Nephron (organoid): ENCODE data around the gene NOTCH3.

Source experiments
- H3K27ac Mint-ChIP-seq, 3 experiments: 2 replicates each; pipeline ENCODE4 v1.8.0; 2020; ENCODE audit warnings: mixed read lengths in 3 of 3, mild to moderate bottlenecking in 2 of 3, moderate library complexity in 1 of 3
- H3K27me3 Mint-ChIP-seq: 2 replicates; pipeline ENCODE4 v1.8.0; 2021; ENCODE audit warnings: low read depth, mild to moderate bottlenecking, moderate library complexity, mixed read lengths
- H3K36me3 Mint-ChIP-seq: 2 replicates; pipeline ENCODE4 v1.8.0; 2020; ENCODE audit warnings: low read depth, mixed read lengths
- H3K4me1 Mint-ChIP-seq: 2 replicates; pipeline ENCODE4 v1.8.0; 2020; ENCODE audit warnings: mixed read lengths
- H3K4me3 Mint-ChIP-seq, 3 experiments: 2 replicates each; pipeline ENCODE4 v1.8.0; 2020; ENCODE audit warnings: mild to moderate bottlenecking in 3 of 3, mixed read lengths in 3 of 3, moderate library complexity in 2 of 3
- H3K9me3 Mint-ChIP-seq: 2 replicates; pipeline ENCODE4 v1.8.0; 2020; ENCODE audit warnings: mixed read lengths
- TF ChIP-seq, protein P1 (sequence below), 3 experiments: fragments of 200-600 bp; sonication (generic); IDR thresholded peaks; one replicate each; pipeline ENCODE4 v1.5.0; 2021; ENCODE audit warnings: antibody characterized with exemption in 3 of 3; ENCODE audit not compliant: unreplicated experiment in 3 of 3

The NOTCH3 gene

DNA sequence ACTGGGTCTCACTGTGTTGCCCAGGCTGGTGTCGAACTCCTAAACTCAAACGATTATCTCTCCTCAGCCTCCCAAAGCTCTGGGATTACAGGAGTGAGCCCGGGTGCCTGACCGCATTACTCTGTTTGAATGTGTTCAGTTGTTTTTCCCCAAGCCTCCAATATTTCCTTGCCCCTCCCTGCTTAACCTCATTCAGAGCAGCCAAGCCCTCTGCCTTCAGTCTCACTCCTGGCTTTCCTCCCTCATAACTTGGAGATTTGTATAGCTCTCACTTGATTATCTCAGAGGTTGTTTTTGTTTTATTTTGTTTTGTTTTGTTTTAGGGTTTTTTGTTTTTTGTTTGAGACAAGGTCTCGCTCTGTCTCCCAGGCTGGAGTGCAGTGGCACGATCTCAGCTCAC lies 20.0 kb upstream of the NOTCH3 start:
- Mint-ChIP-seq H3K27me3 (peaks cover 3% of the 10 kb centered on the region), H3K4me1 (peaks cover 25% of the 10 kb centered on the region), H3K27ac (peak overlapping the region; percentile 31 to 81 (median 67)), H3K36me3 (no peaks in the 10 kb centered on the region), H3K9me3 (no peaks in the 10 kb centered on the region), H3K4me3 (peak overlapping the region in 1 of 3 experiments; percentile 26)
- TF ChIP-seq, protein P1, sequence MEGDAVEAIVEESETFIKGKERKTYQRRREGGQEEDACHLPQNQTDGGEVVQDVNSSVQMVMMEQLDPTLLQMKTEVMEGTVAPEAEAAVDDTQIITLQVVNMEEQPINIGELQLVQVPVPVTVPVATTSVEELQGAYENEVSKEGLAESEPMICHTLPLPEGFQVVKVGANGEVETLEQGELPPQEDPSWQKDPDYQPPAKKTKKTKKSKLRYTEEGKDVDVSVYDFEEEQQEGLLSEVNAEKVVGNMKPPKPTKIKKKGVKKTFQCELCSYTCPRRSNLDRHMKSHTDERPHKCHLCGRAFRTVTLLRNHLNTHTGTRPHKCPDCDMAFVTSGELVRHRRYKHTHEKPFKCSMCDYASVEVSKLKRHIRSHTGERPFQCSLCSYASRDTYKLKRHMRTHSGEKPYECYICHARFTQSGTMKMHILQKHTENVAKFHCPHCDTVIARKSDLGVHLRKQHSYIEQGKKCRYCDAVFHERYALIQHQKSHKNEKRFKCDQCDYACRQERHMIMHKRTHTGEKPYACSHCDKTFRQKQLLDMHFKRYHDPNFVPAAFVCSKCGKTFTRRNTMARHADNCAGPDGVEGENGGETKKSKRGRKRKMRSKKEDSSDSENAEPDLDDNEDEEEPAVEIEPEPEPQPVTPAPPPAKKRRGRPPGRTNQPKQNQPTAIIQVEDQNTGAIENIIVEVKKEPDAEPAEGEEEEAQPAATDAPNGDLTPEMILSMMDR (IDR thresholded peaks at IDR 0.05; ENCODE audit: unreplicated experiment in 3 of 3) = no peak

DNA sequence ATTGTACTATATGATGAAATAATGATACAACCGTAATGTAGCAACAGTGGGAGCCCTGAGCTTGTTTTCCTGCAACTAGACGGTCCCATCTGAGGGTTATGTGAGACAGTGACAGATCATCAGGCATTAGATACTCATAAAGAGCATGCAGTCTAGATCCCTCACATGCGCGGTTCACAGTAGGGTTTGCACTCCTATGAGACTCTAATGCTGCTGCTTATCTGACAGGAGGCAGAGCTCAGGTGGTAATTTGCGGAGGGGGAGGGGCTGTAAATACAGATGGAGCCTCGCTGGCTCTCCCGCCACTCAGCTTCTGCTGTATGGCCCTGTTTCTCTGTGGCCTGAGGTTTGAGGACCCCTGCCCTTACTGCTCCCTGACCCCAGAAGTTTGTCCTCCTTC lies 17.7 kb upstream of the NOTCH3 start:
- no peaks in the 10 kb centered on the region for H3K36me3 Mint-ChIP-seq
- no peak overlapping the region for H3K4me3 Mint-ChIP-seq
- H3K4me1 Mint-ChIP-seq = peaks cover 31% of the 10 kb centered on the region
- H3K27ac Mint-ChIP-seq = no peak overlapping the region
- no peaks in the 10 kb centered on the region for H3K9me3 Mint-ChIP-seq
- TF ChIP-seq, protein P1 (IDR thresholded peaks at IDR 0.05; ENCODE audit: unreplicated experiment in 3 of 3) = no peak
- peaks cover 3% of the 10 kb centered on the region for H3K27me3 Mint-ChIP-seq

DNA sequence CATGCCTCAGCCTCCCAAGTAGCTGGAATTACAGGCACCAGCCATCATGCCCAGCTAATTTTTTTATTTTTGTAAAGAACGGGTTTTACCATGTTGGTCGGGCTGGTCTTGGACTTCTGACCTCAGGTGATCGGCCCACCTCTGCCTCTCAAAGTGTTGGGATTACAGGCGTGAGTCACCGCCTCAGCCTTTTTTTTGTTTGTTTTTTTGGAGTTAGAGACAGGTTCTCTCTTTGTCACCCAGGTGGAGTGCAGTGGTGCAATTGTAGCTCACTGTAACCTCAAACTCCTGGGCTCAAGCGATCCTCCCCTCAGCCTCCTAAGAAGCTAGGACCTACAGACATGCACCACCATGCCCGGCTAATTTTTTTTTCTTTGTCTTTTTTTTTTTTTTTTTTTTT lies 15.6 kb upstream of the NOTCH3 start:
- TF ChIP-seq, protein P1 (IDR thresholded peaks at IDR 0.05; ENCODE audit: unreplicated experiment in 3 of 3) = no peak
- Mint-ChIP-seq H3K27me3 (peaks cover 3% of the 10 kb centered on the region), H3K36me3 (no peaks in the 10 kb centered on the region), H3K4me3 (no peak overlapping the region), H3K27ac (no peak overlapping the region), H3K9me3 (no peaks in the 10 kb centered on the region), H3K4me1 (peaks cover 18% of the 10 kb centered on the region)

DNA sequence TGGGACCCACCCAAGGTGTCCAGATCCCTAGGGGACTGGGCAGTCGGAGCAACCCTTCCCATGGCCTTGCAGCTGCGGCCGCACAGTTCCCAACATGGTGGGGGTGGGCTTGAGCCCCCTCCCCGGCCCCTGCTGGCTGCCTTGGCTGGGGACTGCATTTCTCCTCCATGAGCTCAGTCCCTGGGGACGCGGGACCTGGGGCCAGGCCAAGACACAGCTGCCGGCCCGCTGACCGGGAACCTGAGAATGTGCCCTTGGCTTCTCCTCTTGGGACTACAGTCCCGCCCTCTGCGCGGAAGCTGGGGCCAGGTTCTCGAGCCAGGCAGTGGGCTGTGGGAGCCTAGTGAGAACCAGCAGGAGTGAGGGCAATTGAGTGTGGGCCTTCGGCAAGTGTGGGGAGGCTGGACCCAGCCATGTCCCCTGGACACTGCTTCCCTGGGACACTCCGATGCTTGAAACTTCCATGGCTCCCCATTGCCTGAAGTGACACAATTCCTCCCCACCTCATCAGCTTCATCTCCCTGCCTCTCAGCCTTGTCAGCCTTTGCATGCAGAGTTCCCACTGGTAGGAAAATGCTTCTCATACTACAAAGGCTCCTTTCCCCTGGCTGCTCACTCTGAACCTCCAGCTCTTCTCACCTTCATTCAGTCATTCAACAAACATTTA lies 13.1 kb upstream of the NOTCH3 start:
- Mint-ChIP-seq H3K27me3 (peaks cover 3% of the 10 kb centered on the region), H3K4me3 (no peak overlapping the region), H3K4me1 (peaks cover 10% of the 10 kb centered on the region), H3K27ac (peak overlapping the region in 2 of 3 experiments; percentile 58 to 79), H3K36me3 (no peaks in the 10 kb centered on the region), H3K9me3 (no peaks in the 10 kb centered on the region)
- TF ChIP-seq, protein P1 (IDR thresholded peaks at IDR 0.05; ENCODE audit: unreplicated experiment in 3 of 3) = no peak

DNA sequence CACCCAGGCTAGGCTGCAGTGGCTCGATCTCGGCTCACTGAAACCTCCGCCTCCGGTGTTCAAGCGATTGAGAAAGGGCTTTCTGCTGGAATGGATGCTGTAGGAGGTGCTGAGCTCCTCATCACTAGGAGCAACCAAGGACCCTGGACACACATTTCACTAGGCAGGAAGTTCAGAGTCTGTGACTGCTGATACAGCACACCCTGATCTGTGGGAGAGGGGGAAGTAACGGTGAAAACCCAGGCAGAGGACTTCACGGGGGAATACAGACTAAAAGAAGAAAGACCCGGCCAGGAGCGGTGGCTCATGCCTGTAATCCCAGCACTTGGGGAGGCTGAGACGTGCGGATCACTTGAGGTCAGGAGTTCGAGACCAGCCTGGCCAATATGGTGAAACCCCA lies 11.9 kb upstream of the NOTCH3 start:
- H3K36me3 Mint-ChIP-seq = no peaks in the 10 kb centered on the region
- no peak overlapping the region for H3K4me3 Mint-ChIP-seq
- no peak overlapping the region for H3K27ac Mint-ChIP-seq
- H3K27me3 Mint-ChIP-seq = peaks cover 3% of the 10 kb centered on the region
- TF ChIP-seq, protein P1 (IDR thresholded peaks at IDR 0.05; ENCODE audit: unreplicated experiment in 3 of 3) = no peak
- no peaks in the 10 kb centered on the region for H3K9me3 Mint-ChIP-seq
- peaks cover 10% of the 10 kb centered on the region for H3K4me1 Mint-ChIP-seq

DNA sequence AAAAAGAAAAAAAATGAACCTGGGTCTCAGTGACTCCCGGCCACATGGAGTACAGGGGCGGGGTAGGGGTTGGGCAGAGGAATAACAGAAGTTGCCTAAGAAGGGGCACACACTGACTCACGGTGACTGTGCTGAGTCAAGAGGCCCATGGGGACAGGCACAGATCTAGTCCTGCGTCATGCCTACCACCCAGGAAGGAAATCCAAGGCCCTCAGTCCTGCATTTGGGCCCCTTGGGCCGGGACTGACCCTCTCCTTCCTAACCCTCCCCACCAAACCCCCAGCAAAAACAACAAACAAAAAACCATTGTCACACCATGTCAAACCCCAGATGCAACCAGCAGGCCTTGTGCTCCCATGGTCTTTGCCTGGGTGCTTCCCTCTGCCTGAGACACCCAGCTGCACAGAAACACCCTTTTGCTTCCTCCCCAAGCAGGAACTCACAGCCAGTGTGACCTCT lies 9.6 kb upstream of the NOTCH3 start:
- H3K4me3 Mint-ChIP-seq = no peak overlapping the region
- no peaks in the 10 kb centered on the region for H3K36me3 Mint-ChIP-seq
- peaks cover 8% of the 10 kb centered on the region for H3K4me1 Mint-ChIP-seq
- H3K9me3 Mint-ChIP-seq = no peaks in the 10 kb centered on the region
- no peak overlapping the region for H3K27ac Mint-ChIP-seq
- no peaks in the 10 kb centered on the region for H3K27me3 Mint-ChIP-seq
- TF ChIP-seq, protein P1 (IDR thresholded peaks at IDR 0.05; ENCODE audit: unreplicated experiment in 3 of 3) = no peak
